SK-N-SH treated with all-trans-retinoic acid at 6 μM for 48 hours (cell line): Measurements from ENCODE around the gene CORO1C.

Experiments used
- ATAC-seq: fragments of 200-7000 bp; cut with Tn5 transposase; 3 replicates; pipeline ENCODE4 v1.9.1; 2020; ENCODE audit warnings: mild to moderate bottlenecking, moderate library complexity
- ARNTL ChIP-seq: fragments of 450-650 bp; formaldehyde crosslinking; IDR thresholded peaks from 2 replicates; pipeline ENCODE4 v1.5.0; 2020; ENCODE audit warnings: low read depth, mild to moderate bottlenecking, moderate library complexity, borderline replicate concordance
- BACH2 ChIP-seq: fragments of 250-450 bp; sonication (Bioruptor Pico); IDR thresholded peaks from 2 replicates; pipeline ENCODE4 v1.9.0; 2021; ENCODE audit warnings: mild to moderate bottlenecking, borderline replicate concordance
- CSDC2 ChIP-seq: fragments of 250-450 bp; sonication (Bioruptor Pico); IDR thresholded peaks from 2 replicates; pipeline ENCODE4 v1.5.0; 2020; ENCODE audit warnings: mild to moderate bottlenecking, moderate library complexity
- ESRRG ChIP-seq: fragments of 250-450 bp; sonication (Bioruptor Pico); IDR thresholded peaks from 2 replicates; pipeline ENCODE4 v1.6.1; 2021; ENCODE audit warnings: mild to moderate bottlenecking
- GLIS3 ChIP-seq: fragments of 250-450 bp; sonication (Bioruptor Pico); IDR thresholded peaks from 2 replicates; pipeline ENCODE4 v1.5.0; 2020; ENCODE audit warnings: mild to moderate bottlenecking, moderate library complexity
- ISL1 ChIP-seq: fragments of 250-450 bp; sonication (Bioruptor Pico); IDR thresholded peaks from 2 replicates; pipeline ENCODE4 v2.1.2; 2022; ENCODE audit warnings: mild to moderate bottlenecking, moderate library complexity
- OSR1 ChIP-seq: fragments of 250-450 bp; sonication (Bioruptor Pico); IDR thresholded peaks from 2 replicates; pipeline ENCODE4 v1.8.0; 2022; ENCODE audit warnings: moderate library complexity, mild to moderate bottlenecking, inconsistent platforms
- PPARA ChIP-seq: fragments of 250-450 bp; sonication (Bioruptor Pico); IDR thresholded peaks from 2 replicates; pipeline ENCODE4 v1.5.0; 2020; ENCODE audit warnings: mild to moderate bottlenecking, borderline replicate concordance
- RARB ChIP-seq: fragments of 250-450 bp; sonication (Bioruptor Pico); IDR thresholded peaks from 2 replicates; pipeline ENCODE4 v1.8.0; 2021; ENCODE audit warnings: mild to moderate bottlenecking, moderate library complexity
- SNAI2 ChIP-seq: fragments of 250-450 bp; sonication (Bioruptor Pico); IDR thresholded peaks from 2 replicates; pipeline ENCODE4 v1.5.0; 2020; ENCODE audit warnings: mild to moderate bottlenecking, moderate library complexity
- TCF4 ChIP-seq: fragments of 250-450 bp; sonication (Bioruptor Pico); IDR thresholded peaks from 2 replicates; pipeline ENCODE4 v1.8.0; 2021; ENCODE audit warnings: mild to moderate bottlenecking, moderate library complexity, borderline replicate concordance
- TOX ChIP-seq: fragments of 250-450 bp; sonication (Bioruptor Pico); IDR thresholded peaks from 2 replicates; pipeline ENCODE4 v1.8.0; 2021; ENCODE audit warnings: mild to moderate bottlenecking, moderate library complexity, borderline replicate concordance
- ZC3H10 ChIP-seq: fragments of 250-450 bp; sonication (Bioruptor Pico); IDR thresholded peaks from 2 replicates; pipeline ENCODE4 v1.5.1; 2021; ENCODE audit warnings: mild to moderate bottlenecking, moderate library complexity
- ZFP3 ChIP-seq: fragments of 250-450 bp; sonication (Bioruptor Pico); IDR thresholded peaks from 2 replicates; pipeline ENCODE4 v1.5.0; 2020; ENCODE audit warnings: mild to moderate bottlenecking, moderate library complexity
- ZFP30 ChIP-seq: fragments of 450-650 bp; formaldehyde crosslinking; IDR thresholded peaks from 2 replicates; pipeline ENCODE4 v1.5.0; 2022; ENCODE audit warnings: mild to moderate bottlenecking, moderate library complexity
- ZNF565 ChIP-seq: fragments of 450-650 bp; formaldehyde crosslinking; conservative IDR thresholded peaks from 2 replicates; pipeline ENCODE4 v1.5.0; 2020; ENCODE audit warnings: low read depth, mild to moderate bottlenecking, moderate library complexity
- ZNF70 ChIP-seq: fragments of 450-650 bp; formaldehyde crosslinking; IDR thresholded peaks from 2 replicates; pipeline ENCODE4 v1.5.0; 2020; ENCODE audit warnings: mild to moderate bottlenecking, moderate library complexity
- ZNF8 ChIP-seq: fragments of 450-650 bp; formaldehyde crosslinking; IDR thresholded peaks from 2 replicates; pipeline ENCODE4 v1.5.0; 2020; ENCODE audit warnings: mild to moderate bottlenecking, moderate library complexity
- TF ChIP-seq, protein P1 (sequence below): fragments of 250-450 bp; sonication (Bioruptor Pico); IDR thresholded peaks from 2 replicates; pipeline ENCODE4 v1.5.1; 2020; ENCODE audit warnings: low read depth, mild to moderate bottlenecking, moderate library complexity
- TF ChIP-seq, protein P2 (sequence below): fragments of 250-450 bp; sonication (Bioruptor Pico); IDR thresholded peaks from 2 replicates; pipeline ENCODE4 v1.5.0; 2020; ENCODE audit warnings: mild to moderate bottlenecking, moderate library complexity
- TF ChIP-seq, protein P3 (sequence below): fragments of 250-450 bp; sonication (Bioruptor Pico); IDR thresholded peaks from 2 replicates; pipeline ENCODE4 v1.5.1; 2021; ENCODE audit warnings: mild to moderate bottlenecking, moderate library complexity
- TF ChIP-seq, protein P4 (sequence below): fragments of 250-450 bp; sonication (Bioruptor Pico); IDR thresholded peaks from 2 replicates; pipeline ENCODE4 v1.8.0; 2020; ENCODE audit warnings: mild to moderate bottlenecking, moderate library complexity, borderline replicate concordance
- TF ChIP-seq, protein P5 (sequence below): fragments of 250-450 bp; sonication (Bioruptor Pico); IDR thresholded peaks from 2 replicates; pipeline ENCODE4 v1.8.0; 2021; ENCODE audit warnings: low read depth, mild to moderate bottlenecking, moderate library complexity, borderline replicate concordance

Gene CORO1C

DNA sequence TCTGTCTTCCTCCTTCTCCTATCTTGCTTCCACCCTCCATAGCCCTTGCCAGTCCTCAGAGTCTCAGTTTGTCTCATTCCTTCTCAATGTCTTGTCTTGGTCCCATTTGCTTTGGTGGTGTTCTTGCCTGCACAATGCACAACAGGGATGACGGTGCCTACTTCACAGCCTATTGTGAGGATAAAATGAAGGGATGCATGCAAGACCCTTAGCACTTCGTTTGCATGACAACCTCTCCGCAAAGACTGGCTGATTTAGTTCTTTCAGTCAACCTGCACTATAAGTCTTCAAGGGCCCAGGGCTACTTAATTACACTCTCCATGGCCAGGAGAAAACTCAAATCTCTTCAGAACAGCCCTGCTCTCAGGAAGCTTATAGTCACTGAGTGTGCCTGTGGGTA lies 106.1 kb downstream of the CORO1C start:
- ATAC-seq = no peak
- TF ChIP-seq ISL1 (CRISPR knock-in tag) (no peak), ZC3H10 (CRISPR knock-in tag) (no peak), ZNF8 (no peak), SNAI2 (CRISPR knock-in tag) (no peak), ZNF70 (CRISPR knock-in tag) (no peak), CSDC2 (CRISPR knock-in tag) (no peak), RARB (CRISPR knock-in tag) (no peak), BACH2 (CRISPR knock-in tag) (no peak), ZNF565 (CRISPR knock-in tag) (no peak), ZFP30 (CRISPR knock-in tag) (no peak), OSR1 (no peak), PPARA (no peak)
- TF ChIP-seq, protein P1, sequence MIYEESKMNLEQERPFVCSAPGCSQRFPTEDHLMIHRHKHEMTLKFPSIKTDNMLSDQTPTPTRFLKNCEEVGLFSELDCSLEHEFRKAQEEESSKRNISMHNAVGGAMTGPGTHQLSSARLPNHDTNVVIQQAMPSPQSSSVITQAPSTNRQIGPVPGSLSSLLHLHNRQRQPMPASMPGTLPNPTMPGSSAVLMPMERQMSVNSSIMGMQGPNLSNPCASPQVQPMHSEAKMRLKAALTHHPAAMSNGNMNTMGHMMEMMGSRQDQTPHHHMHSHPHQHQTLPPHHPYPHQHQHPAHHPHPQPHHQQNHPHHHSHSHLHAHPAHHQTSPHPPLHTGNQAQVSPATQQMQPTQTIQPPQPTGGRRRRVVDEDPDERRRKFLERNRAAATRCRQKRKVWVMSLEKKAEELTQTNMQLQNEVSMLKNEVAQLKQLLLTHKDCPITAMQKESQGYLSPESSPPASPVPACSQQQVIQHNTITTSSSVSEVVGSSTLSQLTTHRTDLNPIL (CRISPR knock-in tag) = no peak
- TF ChIP-seq, protein P2, sequence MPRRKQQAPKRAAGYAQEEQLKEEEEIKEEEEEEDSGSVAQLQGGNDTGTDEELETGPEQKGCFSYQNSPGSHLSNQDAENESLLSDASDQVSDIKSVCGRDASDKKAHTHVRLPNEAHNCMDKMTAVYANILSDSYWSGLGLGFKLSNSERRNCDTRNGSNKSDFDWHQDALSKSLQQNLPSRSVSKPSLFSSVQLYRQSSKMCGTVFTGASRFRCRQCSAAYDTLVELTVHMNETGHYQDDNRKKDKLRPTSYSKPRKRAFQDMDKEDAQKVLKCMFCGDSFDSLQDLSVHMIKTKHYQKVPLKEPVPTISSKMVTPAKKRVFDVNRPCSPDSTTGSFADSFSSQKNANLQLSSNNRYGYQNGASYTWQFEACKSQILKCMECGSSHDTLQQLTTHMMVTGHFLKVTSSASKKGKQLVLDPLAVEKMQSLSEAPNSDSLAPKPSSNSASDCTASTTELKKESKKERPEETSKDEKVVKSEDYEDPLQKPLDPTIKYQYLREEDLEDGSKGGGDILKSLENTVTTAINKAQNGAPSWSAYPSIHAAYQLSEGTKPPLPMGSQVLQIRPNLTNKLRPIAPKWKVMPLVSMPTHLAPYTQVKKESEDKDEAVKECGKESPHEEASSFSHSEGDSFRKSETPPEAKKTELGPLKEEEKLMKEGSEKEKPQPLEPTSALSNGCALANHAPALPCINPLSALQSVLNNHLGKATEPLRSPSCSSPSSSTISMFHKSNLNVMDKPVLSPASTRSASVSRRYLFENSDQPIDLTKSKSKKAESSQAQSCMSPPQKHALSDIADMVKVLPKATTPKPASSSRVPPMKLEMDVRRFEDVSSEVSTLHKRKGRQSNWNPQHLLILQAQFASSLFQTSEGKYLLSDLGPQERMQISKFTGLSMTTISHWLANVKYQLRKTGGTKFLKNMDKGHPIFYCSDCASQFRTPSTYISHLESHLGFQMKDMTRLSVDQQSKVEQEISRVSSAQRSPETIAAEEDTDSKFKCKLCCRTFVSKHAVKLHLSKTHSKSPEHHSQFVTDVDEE (CRISPR knock-in tag) = no peak
- TF ChIP-seq, protein P3, sequence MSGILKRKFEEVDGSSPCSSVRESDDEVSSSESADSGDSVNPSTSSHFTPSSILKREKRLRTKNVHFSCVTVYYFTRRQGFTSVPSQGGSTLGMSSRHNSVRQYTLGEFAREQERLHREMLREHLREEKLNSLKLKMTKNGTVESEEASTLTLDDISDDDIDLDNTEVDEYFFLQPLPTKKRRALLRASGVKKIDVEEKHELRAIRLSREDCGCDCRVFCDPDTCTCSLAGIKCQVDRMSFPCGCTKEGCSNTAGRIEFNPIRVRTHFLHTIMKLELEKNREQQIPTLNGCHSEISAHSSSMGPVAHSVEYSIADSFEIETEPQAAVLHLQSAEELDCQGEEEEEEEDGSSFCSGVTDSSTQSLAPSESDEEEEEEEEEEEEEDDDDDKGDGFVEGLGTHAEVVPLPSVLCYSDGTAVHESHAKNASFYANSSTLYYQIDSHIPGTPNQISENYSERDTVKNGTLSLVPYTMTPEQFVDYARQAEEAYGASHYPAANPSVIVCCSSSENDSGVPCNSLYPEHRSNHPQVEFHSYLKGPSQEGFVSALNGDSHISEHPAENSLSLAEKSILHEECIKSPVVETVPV (CRISPR knock-in tag) = no peak
- TF ChIP-seq, protein P4, sequence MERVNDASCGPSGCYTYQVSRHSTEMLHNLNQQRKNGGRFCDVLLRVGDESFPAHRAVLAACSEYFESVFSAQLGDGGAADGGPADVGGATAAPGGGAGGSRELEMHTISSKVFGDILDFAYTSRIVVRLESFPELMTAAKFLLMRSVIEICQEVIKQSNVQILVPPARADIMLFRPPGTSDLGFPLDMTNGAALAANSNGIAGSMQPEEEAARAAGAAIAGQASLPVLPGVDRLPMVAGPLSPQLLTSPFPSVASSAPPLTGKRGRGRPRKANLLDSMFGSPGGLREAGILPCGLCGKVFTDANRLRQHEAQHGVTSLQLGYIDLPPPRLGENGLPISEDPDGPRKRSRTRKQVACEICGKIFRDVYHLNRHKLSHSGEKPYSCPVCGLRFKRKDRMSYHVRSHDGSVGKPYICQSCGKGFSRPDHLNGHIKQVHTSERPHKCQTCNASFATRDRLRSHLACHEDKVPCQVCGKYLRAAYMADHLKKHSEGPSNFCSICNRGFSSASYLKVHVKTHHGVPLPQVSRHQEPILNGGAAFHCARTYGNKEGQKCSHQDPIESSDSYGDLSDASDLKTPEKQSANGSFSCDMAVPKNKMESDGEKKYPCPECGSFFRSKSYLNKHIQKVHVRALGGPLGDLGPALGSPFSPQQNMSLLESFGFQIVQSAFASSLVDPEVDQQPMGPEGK (CRISPR knock-in tag) = no peak
- TF ChIP-seq, protein P5, sequence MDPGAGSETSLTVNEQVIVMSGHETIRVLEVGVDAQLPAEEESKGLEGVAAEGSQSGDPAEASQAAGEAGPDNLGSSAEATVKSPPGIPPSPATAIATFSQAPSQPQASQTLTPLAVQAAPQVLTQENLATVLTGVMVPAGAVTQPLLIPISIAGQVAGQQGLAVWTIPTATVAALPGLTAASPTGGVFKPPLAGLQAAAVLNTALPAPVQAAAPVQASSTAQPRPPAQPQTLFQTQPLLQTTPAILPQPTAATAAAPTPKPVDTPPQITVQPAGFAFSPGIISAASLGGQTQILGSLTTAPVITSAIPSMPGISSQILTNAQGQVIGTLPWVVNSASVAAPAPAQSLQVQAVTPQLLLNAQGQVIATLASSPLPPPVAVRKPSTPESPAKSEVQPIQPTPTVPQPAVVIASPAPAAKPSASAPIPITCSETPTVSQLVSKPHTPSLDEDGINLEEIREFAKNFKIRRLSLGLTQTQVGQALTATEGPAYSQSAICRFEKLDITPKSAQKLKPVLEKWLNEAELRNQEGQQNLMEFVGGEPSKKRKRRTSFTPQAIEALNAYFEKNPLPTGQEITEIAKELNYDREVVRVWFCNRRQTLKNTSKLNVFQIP = no peak

DNA sequence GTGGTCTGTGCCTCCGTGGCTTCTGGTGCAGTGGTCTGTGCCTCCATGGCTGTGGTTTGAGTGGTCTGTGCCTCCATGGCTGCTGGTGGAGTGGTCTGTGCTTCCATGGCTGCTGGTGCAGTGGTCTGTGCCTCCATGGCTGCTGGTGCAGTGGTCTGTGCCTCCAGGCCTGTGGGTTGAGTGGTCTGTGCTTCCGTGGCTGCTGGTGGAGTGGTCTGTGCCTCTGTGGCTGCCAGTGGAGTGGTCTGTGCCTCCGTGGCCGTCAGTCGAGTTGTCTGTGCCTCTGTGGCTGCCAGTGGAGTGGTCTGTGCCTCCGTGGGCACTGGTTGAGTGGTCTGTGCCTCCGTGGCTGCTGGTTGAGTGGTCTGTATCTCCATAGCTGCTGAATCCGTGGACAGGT lies 107.7 kb downstream of the CORO1C start:
- TF ChIP-seq ESRRG (CRISPR knock-in tag) (no peak), ZNF70 (CRISPR knock-in tag) (no peak), TCF4 (CRISPR knock-in tag) (no peak), ZFP30 (CRISPR knock-in tag) (no peak), RARB (CRISPR knock-in tag) (no peak), ZNF565 (CRISPR knock-in tag) (no peak), PPARA (no peak), ARNTL (no peak), ZFP3 (CRISPR knock-in tag) (no peak), TOX (no peak), ZC3H10 (CRISPR knock-in tag) (no peak), GLIS3 (no peak), CSDC2 (CRISPR knock-in tag) (no peak), OSR1 (no peak)
- TF ChIP-seq, protein P1 (CRISPR knock-in tag) = no peak
- TF ChIP-seq, protein P3 (CRISPR knock-in tag) = no peak
- TF ChIP-seq, protein P2 (CRISPR knock-in tag) = no peak
- ATAC-seq = no peak
